ENCODE results near the gene AKAP6. TPM values are rescaled to one million over a fixed set of nuclear protein-coding genes. Genes with fewer than 3 reads are reported as not detected.

AKAP6 gene
- total and polyA plus RNA-seq, 2 of the 8 experiments (the other 6 are each of a cell fraction or from before 2014, with no cell fraction given): 0.09 to 0.89 TPM

- ChIA-PET POLR2A (ENCODE audit: partially characterized antibody) (no interaction called here), CTCF (ENCODE audit: partially characterized antibody) (no interaction called here)
- no peak for FAIRE-seq
- Histone ChIP-seq H3K79me1 (ENCODE audit: low read depth, low read length) (no peaks in the 10 kb centered on the region), H3K9me3 (ENCODE audit: insufficient read depth in 2 of 2, low read depth in 1 of 2, low read length in 1 of 2) (no peaks in the 10 kb centered on the region), H2BK12ac (ENCODE audit: low read depth, low read length) (no peak overlapping the region), H3K9ac (replicated peaks in 1 of 4; ENCODE audit: extremely low read depth in 1 of 4, low read depth in 3 of 4, low read length in 3 of 4) (no peak overlapping the region), H3K4me1 (replicated peaks in 1 of 4; ENCODE audit: control insufficient read depth in 3 of 4, insufficient read depth in 4 of 4, low read length in 3 of 4) (no peaks in the 10 kb centered on the region), H3K27me3 (replicated peaks in 1 of 4; ENCODE audit: control insufficient read depth in 3 of 4, extremely low read depth in 1 of 4, insufficient read depth in 3 of 4, low read length in 3 of 4) (no peaks in the 10 kb centered on the region), H2BK5ac (ENCODE audit: low read depth, low read length) (no peak overlapping the region), H2BK120ac (replicated peaks; ENCODE audit: low read depth, low read length) (no peak overlapping the region), H3K23me2 (ENCODE audit: low read depth, low read length) (no peaks in the 10 kb centered on the region), H3K4ac (replicated peaks; ENCODE audit: insufficient read length, low read depth, low read length) (no peak overlapping the region), H2BK15ac (ENCODE audit: low read length) (no peak overlapping the region), H3K4me2 (ENCODE audit: insufficient read depth in 1 of 2, low read depth in 2 of 2, low read length in 2 of 2) (no peak overlapping the region), H4K20me1 (replicated peaks in 1 of 2; ENCODE audit: control insufficient read depth in 1 of 2, insufficient read depth in 2 of 2, low read length in 2 of 2) (no peaks in the 10 kb centered on the region), H2AFZ (ENCODE audit: low read length) (no peak overlapping the region), H3K79me2 (ENCODE audit: control insufficient read depth in 1 of 2, insufficient read depth in 2 of 2, low read length in 2 of 2) (no peaks in the 10 kb centered on the region), H4K91ac (replicated peaks; ENCODE audit: insufficient read length, low read length) (no peak overlapping the region), H3K14ac (ENCODE audit: insufficient read length) (no peak overlapping the region), H3K4me3 (ENCODE audit: extremely low read depth in 1 of 4, insufficient read depth in 2 of 4, low read depth in 3 of 4, low read length in 4 of 4) (no peak overlapping the region), H3K18ac (ENCODE audit: extremely low read depth, low read length) (no peak overlapping the region), H2AK5ac (ENCODE audit: low read depth, low read length) (no peak overlapping the region), H2BK20ac (ENCODE audit: low read length) (no peak overlapping the region), H3K56ac (replicated peaks; ENCODE audit: insufficient read length, low read depth, low read length) (no peak overlapping the region), H3K23ac (ENCODE audit: insufficient read length) (no peak overlapping the region), H3K27ac (ENCODE audit: low read depth, low read length) (no peak overlapping the region), H4K8ac (ENCODE audit: extremely low read depth, insufficient read depth, low read length) (no peak overlapping the region), H3K36me3 (ENCODE audit: control insufficient read depth in 2 of 4, insufficient read depth in 4 of 4, low read length in 3 of 4) (no peaks in the 10 kb centered on the region), H4K5ac (ENCODE audit: insufficient read length, low read depth, low read length) (no peak overlapping the region)
- TF ChIP-seq NANOG (IDR thresholded peaks at IDR 0.05; ENCODE audit: insufficient read depth, low read depth, low read length, poor library complexity, severe bottlenecking) (no peak), PHF8 (conservative IDR thresholded peaks at IDR 0.05; ENCODE audit: low read depth, low read length) (no peak)
- WGBS, 2 experiments (ENCODE audit: extremely low coverage in 1 of 2, insufficient coverage in 1 of 2, insufficient read length in 1 of 2, insufficient replicate concordance in 2 of 2, low coverage in 1 of 2, low lambda C conversion rate in 2 of 2, missing lambda C conversion rate in 1 of 2): 84% methylated on average over 2 of the region's 2 CpGs; no CpG with 5 or more reads in 1 of the 2 experiments
- DNase-seq (ENCODE audit: low read depth in 1 of 2, low spot score in 2 of 2): no peak
These were observed 359.8 kb downstream of the AKAP6 start for GRCh38 chr14:32688941-32689340.
